Measurements from ENCODE around the gene AGPS.

The AGPS gene

GRCh38 chr2:177589186-177589585 is 196.6 kb downstream of the AGPS start:
- Histone ChIP-seq H3K36me3 (ENCODE audit: insufficient read depth, low read length) (no peaks in the 10 kb centered on the region), H3K9me3 (ENCODE audit: low read length) (no peaks in the 10 kb centered on the region), H3K4me1 (ENCODE audit: insufficient read depth, low read length) (peaks cover 7% of the 10 kb centered on the region), H2AFZ (ENCODE audit: low read depth, low read length) (no peak overlapping the region), H3K4me3 (ENCODE audit: low read length) (no peak overlapping the region), H3K27me3 (ENCODE audit: insufficient read depth, low read length) (no peaks in the 10 kb centered on the region)

- Histone ChIP-seq H3K4me1 (ENCODE audit: insufficient read depth, low read length) (peaks cover 7% of the 10 kb centered on the region), H3K27me3 (ENCODE audit: insufficient read depth, low read length) (no peaks in the 10 kb centered on the region), H3K9me3 (ENCODE audit: low read length) (no peaks in the 10 kb centered on the region), H3K4me3 (ENCODE audit: low read length) (no peak overlapping the region), H2AFZ (ENCODE audit: low read depth, low read length) (no peak overlapping the region), H3K36me3 (ENCODE audit: insufficient read depth, low read length) (no peaks in the 10 kb centered on the region)
Measured at GRCh38 chr2:177592397-177592796, 199.8 kb downstream of the AGPS start.

GRCh38 chr2:177592945-177593344 is 200.4 kb downstream of the AGPS start:
- Histone ChIP-seq H3K27me3 (ENCODE audit: insufficient read depth, low read length) (no peaks in the 10 kb centered on the region), H3K4me3 (ENCODE audit: low read length) (no peak overlapping the region), H2AFZ (ENCODE audit: low read depth, low read length) (no peak overlapping the region), H3K36me3 (ENCODE audit: insufficient read depth, low read length) (no peaks in the 10 kb centered on the region), H3K9me3 (ENCODE audit: low read length) (no peaks in the 10 kb centered on the region), H3K4me1 (ENCODE audit: insufficient read depth, low read length) (peaks cover 11% of the 10 kb centered on the region)

GRCh38 chr2:177593402-177593801 is 200.8 kb downstream of the AGPS start:
- H3K9me3 ChIP-seq (ENCODE audit: low read length) = no peaks in the 10 kb centered on the region
- H3K4me1 ChIP-seq (ENCODE audit: insufficient read depth, low read length) = peaks cover 16% of the 10 kb centered on the region
- no peaks in the 10 kb centered on the region for H3K36me3 ChIP-seq (ENCODE audit: insufficient read depth, low read length)
- H2AFZ ChIP-seq (ENCODE audit: low read depth, low read length) = no peak overlapping the region
- H3K4me3 ChIP-seq (ENCODE audit: low read length) = no peak overlapping the region
- no peaks in the 10 kb centered on the region for H3K27me3 ChIP-seq (ENCODE audit: insufficient read depth, low read length)
